Dedifferentiated amniotic fluid mesenchymal stem cell (primary cell): ENCODE measurements around the gene COMP.
"Not testable (repeated sequence)": the region's sequence is repeated elsewhere in the genome, so short reads cannot be mapped to it uniquely, and the experiment has no call there.

Source experiments
- DNase-seq: peaks from one replicate; pipeline ENCODE4 v3.0.0-alpha.2; 2016; ENCODE audit errors: extremely low spot score

The COMP gene

GRCh38 chr19:18745931-18746330, 45.2 kb downstream of the COMP start:
- no peak for DNase-seq

- DNase-seq: no peak
Measured at GRCh38 chr19:18745012-18745735, 45.9 kb downstream of the COMP start.

- DNase-seq: no peak
Measured at GRCh38 chr19:18743784-18744418, 47.2 kb downstream of the COMP start.

GRCh38 chr19:18742838-18743783, 48.0 kb downstream of the COMP start:
- no peak for DNase-seq

- DNase-seq: no peak
Measured at GRCh38 chr19:18742324-18742723, 48.8 kb downstream of the COMP start.

- DNase-seq: no peak
Measured at GRCh38 chr19:18741124-18742121, 49.7 kb downstream of the COMP start.

- no peak for DNase-seq
Measured at GRCh38 chr19:18738961-18739690, 52.0 kb downstream of the COMP start.

GRCh38 chr19:18737954-18738351, 53.2 kb downstream of the COMP start:
- DNase-seq: no peak

- DNase-seq: no peak
Measured at GRCh38 chr19:18737337-18737953, 53.7 kb downstream of the COMP start.

GRCh38 chr19:18736415-18737336, 54.4 kb downstream of the COMP start:
- no peak for DNase-seq

GRCh38 chr19:18735752-18736151, 55.4 kb downstream of the COMP start:
- no peak for DNase-seq

- DNase-seq: no peak
Measured at GRCh38 chr19:18735324-18735723, 55.8 kb downstream of the COMP start.

- DNase-seq: not testable (repeated sequence)
Measured at GRCh38 chr19:18733762-18734332, 57.3 kb downstream of the COMP start.

GRCh38 chr19:18733196-18733647, 57.9 kb downstream of the COMP start:
- DNase-seq: no peak
